Esophagus muscularis mucosa (tissue), 3 donors: ENCODE results near the gene CTDP1.

Experiments used
- POLR2A ChIP-seq: fragments of 450-650 bp; IDR thresholded peaks from one replicate; pipeline ENCODE4 v1.6.1; 2017; ENCODE audit warnings: antibody characterized with exemption, moderate library complexity, mild to moderate bottlenecking, low read depth
- POLR2AphosphoS5 ChIP-seq, 2 donors: sonication (generic); formaldehyde crosslinking; IDR thresholded peaks; one replicate each; pipeline ENCODE4 v1.6.1; 2017; ENCODE audit warnings: antibody characterized with exemption in 2 of 2
- TF ChIP-seq, protein P1 (sequence below), 3 experiments: fragments of 200-600 bp in 2 of 3; fragments of 450-650 bp in 1 of 3; sonication (generic) in 2 of 3; IDR thresholded peaks; one replicate each; pipeline ENCODE4 v1.5.1; 2017 to 2019; ENCODE audit warnings: antibody characterized with exemption in 3 of 3, mild to moderate bottlenecking in 2 of 3, moderate library complexity in 1 of 3

DNA sequence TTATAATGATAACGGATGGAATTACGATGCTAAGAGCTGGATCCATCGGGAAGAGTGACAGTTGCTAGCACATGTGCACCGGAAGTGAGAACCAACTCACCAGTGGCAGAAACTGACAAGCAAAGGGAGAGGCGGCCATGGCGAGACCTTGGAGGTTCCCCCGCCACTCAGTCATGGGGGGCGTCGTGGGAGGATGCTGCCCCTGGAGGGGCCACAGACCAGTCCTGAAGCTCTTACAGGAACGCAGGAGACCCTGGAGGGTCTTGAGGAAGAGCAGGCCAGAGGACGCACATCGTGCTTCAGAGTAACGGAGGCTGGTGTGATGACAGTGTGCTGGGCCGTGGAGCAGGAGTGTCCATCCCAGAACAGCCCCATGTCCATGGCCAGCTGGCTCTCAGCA, 65.0 kb downstream of the CTDP1 start:
- TF ChIP-seq POLR2A (no peak), POLR2AphosphoS5 (IDR thresholded peaks at IDR 0.05) (no peak)
- TF ChIP-seq, protein P1, sequence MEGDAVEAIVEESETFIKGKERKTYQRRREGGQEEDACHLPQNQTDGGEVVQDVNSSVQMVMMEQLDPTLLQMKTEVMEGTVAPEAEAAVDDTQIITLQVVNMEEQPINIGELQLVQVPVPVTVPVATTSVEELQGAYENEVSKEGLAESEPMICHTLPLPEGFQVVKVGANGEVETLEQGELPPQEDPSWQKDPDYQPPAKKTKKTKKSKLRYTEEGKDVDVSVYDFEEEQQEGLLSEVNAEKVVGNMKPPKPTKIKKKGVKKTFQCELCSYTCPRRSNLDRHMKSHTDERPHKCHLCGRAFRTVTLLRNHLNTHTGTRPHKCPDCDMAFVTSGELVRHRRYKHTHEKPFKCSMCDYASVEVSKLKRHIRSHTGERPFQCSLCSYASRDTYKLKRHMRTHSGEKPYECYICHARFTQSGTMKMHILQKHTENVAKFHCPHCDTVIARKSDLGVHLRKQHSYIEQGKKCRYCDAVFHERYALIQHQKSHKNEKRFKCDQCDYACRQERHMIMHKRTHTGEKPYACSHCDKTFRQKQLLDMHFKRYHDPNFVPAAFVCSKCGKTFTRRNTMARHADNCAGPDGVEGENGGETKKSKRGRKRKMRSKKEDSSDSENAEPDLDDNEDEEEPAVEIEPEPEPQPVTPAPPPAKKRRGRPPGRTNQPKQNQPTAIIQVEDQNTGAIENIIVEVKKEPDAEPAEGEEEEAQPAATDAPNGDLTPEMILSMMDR (IDR thresholded peaks at IDR 0.05) = no peak
